Gastroesophageal sphincter (tissue), 3 donors: ENCODE results near the gene KCNJ18.
"Not testable (repeated sequence)": the region's sequence is repeated elsewhere in the genome, so short reads cannot be mapped to it uniquely, and the experiment has no call there.

ENCODE experiments used
- CTCF ChIP-seq, 4 experiments: fragments of 200-600 bp in 2 of 4; fragments of 450-650 bp in 2 of 4; sonication (generic) in 1 of 4; IDR thresholded peaks; one replicate each; pipeline ENCODE4 v1.5.1; 2017 to 2019; ENCODE audit warnings: antibody characterized with exemption in 4 of 4, mild to moderate bottlenecking in 2 of 4, moderate library complexity in 2 of 4
- EP300 ChIP-seq: sonication (generic); formaldehyde crosslinking; IDR thresholded peaks from one replicate; pipeline ENCODE4 v1.6.1; 2017; ENCODE audit warnings: antibody characterized with exemption, mild to moderate bottlenecking
- POLR2A ChIP-seq, 2 donors: fragments of 450-650 bp; IDR thresholded peaks; one replicate each; pipeline ENCODE4 v1.6.1; 2017; ENCODE audit warnings: antibody characterized with exemption in 2 of 2, mild to moderate bottlenecking in 2 of 2, moderate library complexity in 1 of 2
- POLR2AphosphoS5 ChIP-seq: sonication (generic); formaldehyde crosslinking; IDR thresholded peaks from one replicate; pipeline ENCODE4 v1.6.1; 2017; ENCODE audit warnings: antibody characterized with exemption

DNA sequence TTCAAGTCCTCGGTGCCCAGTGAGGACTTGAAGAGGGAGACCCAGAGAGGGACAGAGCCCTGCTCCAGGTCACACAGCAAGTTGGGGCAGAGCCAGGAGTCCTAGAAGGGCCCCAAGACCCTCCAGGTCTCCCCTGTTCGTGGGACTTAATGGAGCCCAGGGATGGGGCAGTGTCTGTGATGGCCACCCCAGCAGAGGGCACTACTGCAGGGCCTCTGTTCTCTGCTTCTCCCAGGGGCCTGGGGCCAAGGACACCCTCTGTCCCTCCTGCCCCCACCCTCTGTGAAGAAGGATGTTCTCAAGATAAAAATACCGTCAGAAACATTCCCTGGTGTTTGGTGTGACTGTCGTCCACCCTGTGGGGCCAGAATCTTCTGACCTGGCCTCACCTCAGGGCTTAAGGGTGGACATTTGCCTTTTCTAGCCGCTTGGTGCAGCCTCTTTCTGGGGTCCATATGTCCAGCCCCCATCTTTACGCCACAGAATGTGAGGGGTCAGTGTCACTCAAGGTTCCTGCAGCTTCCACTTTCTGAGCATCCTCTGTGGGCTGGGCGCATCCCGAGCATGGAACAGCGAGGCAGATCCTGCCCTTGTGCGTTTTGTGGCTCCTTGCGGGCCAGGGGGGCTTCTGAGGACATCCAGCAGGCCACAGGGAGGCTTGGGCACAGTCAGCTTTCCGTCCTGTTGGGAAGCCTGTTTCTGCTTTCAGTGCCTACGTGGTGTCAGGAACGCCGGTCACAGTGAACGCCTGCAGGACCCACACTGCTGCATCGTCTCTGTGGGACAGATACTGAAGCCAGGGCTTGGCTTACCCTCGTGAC is at the start of gene KCNJ18:
- not testable (repeated sequence) for TF ChIP-seq CTCF (IDR thresholded peaks at IDR 0.05); POLR2AphosphoS5; POLR2A (IDR thresholded peaks at IDR 0.05); EP300
